GM23338 (cell line): Measurements from ENCODE around the gene TXNDC17.

Experiments used
- CREB1 ChIP-seq: fragments of 250-450 bp; sonication (Bioruptor Pico); IDR thresholded peaks from 2 replicates; pipeline ENCODE4 v1.5.0; 2020; ENCODE audit warnings: low read depth, mild to moderate bottlenecking, moderate library complexity
- CTCF ChIP-seq, 2 experiments: fragments of 200-600 bp in 1 of 2; sonication (generic) in 1 of 2; conservative IDR thresholded peaks; 2 replicates each; pipeline versions ENCODE4 v1.5.1 to v1.6.1; 2016 to 2017; ENCODE audit warnings: antibody characterized with exemption in 2 of 2, low read depth in 2 of 2, mild to moderate bottlenecking in 2 of 2, moderate library complexity in 1 of 2
- ETS1 ChIP-seq: IDR thresholded peaks from 2 replicates; pipeline ENCODE4 v1.6.1; 2016; ENCODE audit warnings: antibody characterized with exemption
- EZH2 ChIP-seq: fragments of 200-600 bp; sonication (generic); IDR thresholded peaks from one replicate; pipeline ENCODE4 v1.8.0; 2017; ENCODE audit warnings: antibody characterized with exemption, mild to moderate bottlenecking, low read depth; ENCODE audit not compliant: unreplicated experiment
- EZH2phosphoT487 ChIP-seq: fragments of 200-600 bp; sonication (generic); IDR thresholded peaks from one replicate; pipeline ENCODE4 v1.8.1; 2018; ENCODE audit warnings: antibody characterized with exemption; ENCODE audit not compliant: unreplicated experiment
- JUNB ChIP-seq: IDR thresholded peaks from one replicate; pipeline ENCODE4 v1.6.1; 2016; ENCODE audit warnings: antibody characterized with exemption; ENCODE audit not compliant: unreplicated experiment
- NANOG ChIP-seq: IDR thresholded peaks from 2 replicates; pipeline ENCODE4 v1.6.1; 2016; ENCODE audit warnings: antibody characterized with exemption, borderline replicate concordance
- POLR2AphosphoS5 ChIP-seq: IDR thresholded peaks from 2 replicates; pipeline ENCODE4 v1.6.1; 2016; ENCODE audit warnings: antibody characterized with exemption, low read depth
- REST ChIP-seq: IDR thresholded peaks from one replicate; pipeline ENCODE4 v1.6.1; 2018; ENCODE audit warnings: antibody characterized with exemption; ENCODE audit not compliant: unreplicated experiment
- STAT1 ChIP-seq: IDR thresholded peaks from one replicate; pipeline ENCODE4 v1.6.1; 2016; ENCODE audit warnings: antibody characterized with exemption; ENCODE audit not compliant: unreplicated experiment
- ZNF114 ChIP-seq: fragments of 250-450 bp; sonication (Bioruptor Pico); IDR thresholded peaks from 2 replicates; pipeline ENCODE4 v1.5.0; 2020; ENCODE audit warnings: mild to moderate bottlenecking, moderate library complexity
- ZNF331 ChIP-seq: fragments of 250-450 bp; sonication (Bioruptor Pico); IDR thresholded peaks from 2 replicates; pipeline ENCODE4 v1.5.0; 2020; ENCODE audit warnings: low read depth, mild to moderate bottlenecking, moderate library complexity
- ZNF462 ChIP-seq: fragments of 250-450 bp; sonication (Bioruptor Pico); IDR thresholded peaks from 2 replicates; pipeline ENCODE4 v1.5.0; 2020; ENCODE audit warnings: mild to moderate bottlenecking, moderate library complexity

- TF ChIP-seq EZH2phosphoT487 (no peak), CTCF (conservative IDR thresholded peaks at IDR 0.05; ENCODE audit: low read depth in 2 of 2) (no peak), EZH2 (no peak), ZNF331 (CRISPR knock-in tag) (no peak), REST (no peak), POLR2AphosphoS5 (no peak), JUNB (no peak), ZNF114 (CRISPR knock-in tag) (no peak), CREB1 (CRISPR knock-in tag) (no peak), STAT1 (no peak), NANOG (no peak), ETS1 (no peak), ZNF462 (no peak)
Measured at GRCh38 chr17:6666557-6666956, 25.7 kb downstream of the TXNDC17 start.
